ENCODE results near the gene SEC14L2. TPM values are rescaled to one million over a fixed set of nuclear protein-coding genes. Genes with fewer than 3 reads are reported as not detected.
"Not testable (repeated sequence)": the region's sequence is repeated elsewhere in the genome, so short reads cannot be mapped to it uniquely, and the experiment has no call there.

The SEC14L2 gene
- total RNA-seq, 1 experiment from 2014 or later = 10.6 TPM

- DNase-seq (ENCODE audit: low read depth) = no peak
- in situ Hi-C loops (cut with HindIII; ENCODE audit: low pct_unique_long_range_greater_than_20kb, low sequenced_read_pairs) = no loop called here
These were observed 2.2 kb downstream of the SEC14L2 start for GRCh38 chr22:30398685-30399680.

- in situ Hi-C loops (cut with HindIII; ENCODE audit: low pct_unique_long_range_greater_than_20kb, low sequenced_read_pairs) = no loop called here
- DNase-seq (ENCODE audit: low read depth) = no peak
These were observed 2.9 kb downstream of the SEC14L2 start for GRCh38 chr22:30399718-30400117.

DNA sequence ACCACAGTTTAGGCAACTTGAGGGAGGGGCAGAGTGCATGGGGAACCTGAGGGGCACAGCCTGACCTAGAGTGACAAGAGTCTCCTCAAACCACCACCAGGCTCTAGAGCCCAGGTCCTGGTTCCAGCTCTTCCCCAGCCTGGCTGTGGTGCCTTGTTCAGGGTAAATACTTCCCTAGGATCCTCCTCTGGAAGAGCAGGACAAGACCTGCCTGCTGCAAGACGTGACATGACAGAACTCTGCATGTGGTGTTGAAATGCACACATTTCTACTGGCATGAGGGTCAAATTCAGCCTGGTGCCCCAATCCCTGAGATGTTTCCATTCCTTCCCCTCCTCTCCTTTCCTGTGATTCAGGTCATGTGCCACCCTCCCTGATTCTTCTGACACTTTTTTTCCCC, 3.3 kb downstream of the SEC14L2 start:
- in situ Hi-C loops (cut with HindIII; ENCODE audit: low pct_unique_long_range_greater_than_20kb, low sequenced_read_pairs) = no loop called here
- no peak for DNase-seq (ENCODE audit: low read depth)

- in situ Hi-C loops (cut with HindIII; ENCODE audit: low pct_unique_long_range_greater_than_20kb, low sequenced_read_pairs); DNase-seq (ENCODE audit: low read depth): not testable (repeated sequence)
These were observed 4.2 kb downstream of the SEC14L2 start for GRCh38 chr22:30401024-30401423.

DNA sequence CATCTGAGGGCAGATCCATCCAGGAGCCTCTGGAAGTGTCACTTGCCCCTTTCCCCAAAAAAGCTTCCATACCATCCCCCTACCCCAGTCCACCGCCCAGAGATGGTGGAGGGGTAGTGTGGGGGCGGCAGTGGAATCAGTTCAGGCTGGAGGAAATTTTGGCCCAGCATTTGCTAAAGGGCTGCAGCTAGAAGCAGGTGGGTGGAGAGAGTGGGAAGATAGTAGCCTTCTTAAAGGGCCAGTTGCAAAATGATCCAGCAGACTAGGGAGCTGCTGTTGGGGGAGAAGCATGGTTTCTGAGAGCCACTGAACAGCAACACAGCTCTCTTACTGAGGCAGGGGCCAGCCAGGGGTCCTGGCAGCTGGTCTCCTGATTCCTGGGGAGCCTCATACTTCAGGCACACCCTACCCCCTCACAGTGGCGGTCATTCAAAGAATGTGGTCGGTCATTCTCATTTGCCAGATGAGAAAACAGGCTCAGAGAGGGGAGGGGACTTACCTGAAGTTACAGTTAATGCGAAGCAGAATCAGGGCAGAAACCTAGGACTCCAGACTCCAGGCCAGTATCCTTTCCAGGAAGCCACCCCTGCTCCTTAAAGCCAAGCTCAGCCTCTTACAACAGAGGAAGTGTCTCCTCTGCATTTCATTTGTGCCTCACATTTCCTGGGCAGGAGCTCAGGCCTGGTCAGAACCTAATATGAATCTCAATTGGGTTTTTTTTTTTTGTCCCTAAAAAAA, 5.4 kb downstream of the SEC14L2 start:
- no peak for DNase-seq (ENCODE audit: low read depth)
- in situ Hi-C loops (cut with HindIII; ENCODE audit: low pct_unique_long_range_greater_than_20kb, low sequenced_read_pairs) = no loop called here

- in situ Hi-C loops (cut with HindIII; ENCODE audit: low pct_unique_long_range_greater_than_20kb, low sequenced_read_pairs); DNase-seq (ENCODE audit: low read depth): not testable (repeated sequence)
These were observed 5.9 kb downstream of the SEC14L2 start for GRCh38 chr22:30402766-30403104.

GRCh38 chr22:30404307-30404706, 7.5 kb downstream of the SEC14L2 start:
- no peak for DNase-seq (ENCODE audit: low read depth)
- in situ Hi-C loops (cut with HindIII; ENCODE audit: low pct_unique_long_range_greater_than_20kb, low sequenced_read_pairs) = no loop called here

GRCh38 chr22:30405731-30406130, 8.9 kb downstream of the SEC14L2 start:
- in situ Hi-C loops (cut with HindIII; ENCODE audit: low pct_unique_long_range_greater_than_20kb, low sequenced_read_pairs) = no loop called here
- no peak for DNase-seq (ENCODE audit: low read depth)

- DNase-seq (ENCODE audit: low read depth) = no peak
- in situ Hi-C loops (cut with HindIII; ENCODE audit: low pct_unique_long_range_greater_than_20kb, low sequenced_read_pairs) = no loop called here
These were observed 9.6 kb downstream of the SEC14L2 start for GRCh38 chr22:30406400-30406799.

- DNase-seq (ENCODE audit: low read depth) = peak; percentile 67
- in situ Hi-C loops (cut with HindIII; ENCODE audit: low pct_unique_long_range_greater_than_20kb, low sequenced_read_pairs) = no loop called here
These were observed 11.7 kb downstream of the SEC14L2 start for GRCh38 chr22:30408388-30409102.

- DNase-seq (ENCODE audit: low read depth) = no peak
- in situ Hi-C loops (cut with HindIII; ENCODE audit: low pct_unique_long_range_greater_than_20kb, low sequenced_read_pairs) = no loop called here
These were observed 15.0 kb downstream of the SEC14L2 start for GRCh38 chr22:30411780-30412179.

GRCh38 chr22:30413001-30413400, 16.2 kb downstream of the SEC14L2 start:
- in situ Hi-C loops (cut with HindIII; ENCODE audit: low pct_unique_long_range_greater_than_20kb, low sequenced_read_pairs) = no loop called here
- no peak for DNase-seq (ENCODE audit: low read depth)

DNA sequence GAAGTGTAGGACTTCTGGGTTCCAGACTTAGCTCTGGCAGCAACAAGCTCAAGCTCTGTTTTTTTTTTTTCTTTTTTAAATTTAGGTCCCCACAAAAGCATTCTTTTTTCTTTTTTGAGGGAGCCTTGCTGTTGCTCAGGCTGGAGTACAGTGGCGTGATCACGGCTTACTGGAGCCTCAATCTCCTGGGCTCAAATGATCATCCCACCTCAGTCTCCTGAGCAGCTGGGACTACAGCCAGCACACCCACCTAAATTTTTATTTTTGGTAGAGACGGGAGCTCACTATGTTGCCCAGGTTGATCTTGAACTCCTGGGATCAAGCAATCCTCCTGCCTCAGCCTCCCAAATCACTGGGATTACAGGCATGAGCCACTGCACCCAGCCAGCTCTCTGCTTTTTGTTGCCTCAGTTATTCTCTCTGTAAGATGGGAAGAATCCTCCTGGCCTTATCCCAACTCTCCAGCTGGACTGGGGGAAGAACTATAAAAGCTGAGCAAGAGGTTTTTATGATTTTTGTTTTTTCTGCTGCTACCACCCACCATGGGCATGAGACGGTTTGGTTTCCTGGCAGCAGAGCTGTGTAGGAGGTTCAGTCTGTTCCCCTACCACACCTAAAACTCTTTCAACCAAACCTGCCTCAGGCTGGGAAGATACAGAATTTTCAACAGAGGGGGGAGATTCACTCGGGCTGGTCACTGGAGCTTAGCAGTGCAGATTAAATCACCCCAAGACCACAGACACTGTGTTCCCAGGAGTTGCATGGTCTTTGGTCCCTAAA, 17.1 kb downstream of the SEC14L2 start:
- in situ Hi-C loops (cut with HindIII; ENCODE audit: low pct_unique_long_range_greater_than_20kb, low sequenced_read_pairs) = no loop called here
- no peak for DNase-seq (ENCODE audit: low read depth)

- in situ Hi-C loops (cut with HindIII; ENCODE audit: low pct_unique_long_range_greater_than_20kb, low sequenced_read_pairs) = no loop called here
- no peak for DNase-seq (ENCODE audit: low read depth)
These were observed 17.8 kb downstream of the SEC14L2 start for GRCh38 chr22:30414525-30415047.

DNA sequence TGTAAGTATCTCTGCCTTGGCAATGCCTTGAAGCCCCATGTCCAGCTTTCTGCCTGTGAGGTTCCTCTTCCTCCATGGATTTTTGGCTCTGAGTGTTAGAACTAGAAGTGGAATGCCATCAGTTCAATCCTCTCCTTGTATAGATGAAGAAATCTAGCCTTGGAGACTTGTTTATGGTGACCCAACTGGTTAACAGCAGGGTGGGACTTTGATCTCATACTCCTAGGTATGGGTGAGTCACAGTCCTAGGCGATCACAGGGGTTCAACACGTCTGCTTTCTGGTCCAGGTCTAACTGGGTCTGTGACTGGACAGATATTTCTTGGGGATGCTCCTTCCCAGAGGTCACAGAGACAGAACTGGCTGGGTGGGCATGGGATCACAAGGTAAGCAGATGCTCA, 19.6 kb downstream of the SEC14L2 start:
- in situ Hi-C loops (cut with HindIII; ENCODE audit: low pct_unique_long_range_greater_than_20kb, low sequenced_read_pairs) = no loop called here
- no peak for DNase-seq (ENCODE audit: low read depth)

- in situ Hi-C loops (cut with HindIII; ENCODE audit: low pct_unique_long_range_greater_than_20kb, low sequenced_read_pairs) = no loop called here
These were observed 20.0 kb downstream of the SEC14L2 start for GRCh38 chr22:30416837-30417236.

DNA sequence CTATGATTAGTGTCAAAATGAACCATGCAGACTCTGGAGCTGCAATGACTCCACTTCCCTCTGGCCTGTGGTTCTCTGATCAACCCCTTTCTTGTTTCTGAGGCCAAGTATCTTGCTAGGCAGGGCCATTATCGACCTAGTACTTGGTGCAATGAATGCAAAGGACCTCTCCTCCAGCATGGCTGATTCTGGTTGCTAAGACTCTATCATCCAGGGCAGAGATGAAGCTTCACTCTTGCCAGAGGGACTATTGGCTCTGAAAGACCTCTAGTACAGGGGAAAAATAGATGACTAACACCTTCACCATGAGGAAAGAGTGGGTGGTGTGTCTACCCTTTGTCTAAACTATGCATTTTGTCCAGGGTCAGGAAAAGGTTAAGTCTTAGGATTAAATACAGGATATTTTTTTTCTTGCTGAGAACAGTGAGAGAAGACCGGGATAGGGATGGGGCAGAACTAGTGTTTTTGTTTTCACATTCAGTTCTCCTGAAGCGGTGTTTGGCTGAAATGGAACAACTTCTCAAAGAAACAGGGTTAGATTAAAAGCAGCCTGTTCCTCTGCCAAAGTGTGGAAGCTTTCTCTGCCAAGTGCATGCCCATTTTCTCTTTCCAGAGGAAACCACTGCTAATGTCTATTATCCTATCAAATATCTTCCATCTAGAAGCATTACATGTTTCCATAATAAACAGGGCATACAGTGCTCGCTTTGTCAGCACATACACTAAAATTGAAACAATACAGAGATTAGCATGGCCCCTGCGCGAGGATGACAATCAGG, 23.7 kb downstream of the SEC14L2 start:
- peak; percentile 65 for DNase-seq (ENCODE audit: low read depth)
- in situ Hi-C loops (cut with HindIII; ENCODE audit: low pct_unique_long_range_greater_than_20kb, low sequenced_read_pairs) = no loop called here

More at GRCh38 chr22:30416837-30417236, 20.0 kb downstream of the SEC14L2 start:
- no peak for DNase-seq (ENCODE audit: low read depth)

All from Caki2 (cell line).